A549 (cell line): Measurements from ENCODE around the gene CFAP161. TPM values are rescaled to one million over a fixed set of nuclear protein-coding genes. Genes with fewer than 3 reads are reported as not detected.

Experiments
- ATAC-seq, 2 experiments: fragments of 200-7000 bp in 1 of 2; fragments of >200 bp in 1 of 2; cut with Nextera tagmentation in 1 of 2; cut with Tn5 transposase in 1 of 2; 3 replicates each; pipeline versions ENCODE4 v1.8.0 to v1.9.1; 2018 to 2020; ENCODE audit warnings: mild to moderate bottlenecking in 1 of 2, moderate library complexity in 1 of 2
- CTCF ChIA-PET: fragments of 300-600 bp; sonication (Branson Sonifier 250); formaldehyde crosslinking; extraction: SDS; loops from one replicate; lab custom pipeline; 2021; ENCODE audit warnings: antibody characterized with exemption, inconsistent platforms; lab: Yijun Ruan, JAX
- POLR2A ChIA-PET: fragments of 350-600 bp; formaldehyde crosslinking; extraction: SDS; loops from one replicate; lab custom pipeline; 2021; ENCODE audit warnings: antibody characterized with exemption, inconsistent platforms; lab: Yijun Ruan, JAX
- DNase-seq, 2 experiments: peaks; one replicate each; pipeline versions ENCODE4 v3.0.0 to v3.0.0-alpha.2; 2011 to 2016; ENCODE audit warnings: low read depth in 1 of 2, low spot score in 1 of 2
- FAIRE-seq: peaks from 2 replicates; lab custom pipeline; 2011; peaks lifted over from hg19 to GRCh38; lab: Jason Lieb, UNC
- H3K27ac ChIP-seq, 2 experiments: fragments of >200 bp; sonication (Bioruptor Twin); formaldehyde crosslinking; 3 replicates each; pipeline ENCODE4 v1.5.1; 2016 to 2017
- H3K4me1 ChIP-seq: fragments of >200 bp; sonication (Bioruptor Twin); formaldehyde crosslinking; 3 replicates; pipeline ENCODE4 v1.6.1; 2016
- H3K4me2 ChIP-seq: fragments of >200 bp; sonication (Bioruptor Twin); formaldehyde crosslinking; 3 replicates; pipeline ENCODE4 v1.6.1; 2016
- H3K4me3 ChIP-seq: fragments of >200 bp; sonication (Bioruptor Twin); formaldehyde crosslinking; 3 replicates; pipeline ENCODE4 v1.5.1; 2016
- H3K9me3 ChIP-seq: fragments of >200 bp; sonication (Bioruptor Twin); formaldehyde crosslinking; 3 replicates; pipeline ENCODE4 v1.6.1; 2016
- ATOH8 ChIP-seq: fragments of 250-450 bp; sonication (Bioruptor Pico); IDR thresholded peaks from 2 replicates; pipeline ENCODE4 v1.5.0; 2020; ENCODE audit warnings: low read depth, mild to moderate bottlenecking, moderate library complexity
- CBX2 ChIP-seq: fragments of 200-600 bp; sonication (generic); IDR thresholded peaks from 2 replicates; pipeline ENCODE4 v1.6.1; 2016; ENCODE audit warnings: low read depth, mild to moderate bottlenecking, borderline replicate concordance
- CEBPB ChIP-seq, 2 experiments: fragments of >200 bp in 1 of 2; sonication (Bioruptor Twin) in 1 of 2; formaldehyde crosslinking in 1 of 2; IDR thresholded peaks; 2 replicates each; pipeline ENCODE4 v1.6.1; 2012 to 2016
- CHD2 ChIP-seq: fragments of 150-350 bp; IDR thresholded peaks from 2 replicates; pipeline ENCODE4 v1.6.1; 2014; ENCODE audit warnings: low read length; ENCODE audit not compliant: partially characterized antibody
- CTCF ChIP-seq: fragments of >200 bp; sonication (Bioruptor Twin); formaldehyde crosslinking; IDR thresholded peaks from 3 replicates; pipeline ENCODE4 v1.5.1; 2016
- E2F6 ChIP-seq: IDR thresholded peaks from 2 replicates; pipeline ENCODE4 v1.6.1; 2012; ENCODE audit warnings: low read depth, borderline replicate concordance
- EHMT2 ChIP-seq: fragments of 200-600 bp; sonication (generic); IDR thresholded peaks from 2 replicates; pipeline ENCODE4 v1.6.1; 2016; ENCODE audit warnings: antibody characterized with exemption, low read depth, mild to moderate bottlenecking, moderate library complexity
- ESRRA ChIP-seq: fragments of 150-350 bp; IDR thresholded peaks from 2 replicates; pipeline ENCODE4 v1.6.1; 2014; ENCODE audit warnings: mild to moderate bottlenecking, low read length, borderline replicate concordance
- GATA3 ChIP-seq: IDR thresholded peaks from 2 replicates; pipeline ENCODE4 v1.6.1; 2012; ENCODE audit warnings: borderline replicate concordance
- HES2 ChIP-seq: fragments of >200 bp; sonication (Bioruptor Twin); formaldehyde crosslinking; IDR thresholded peaks from 2 replicates; pipeline ENCODE4 v1.6.1; 2016
- HOXA7 ChIP-seq: fragments of 250-450 bp; sonication (Bioruptor Pico); IDR thresholded peaks from 2 replicates; pipeline ENCODE4 v1.5.0; 2020; ENCODE audit warnings: mild to moderate bottlenecking, moderate library complexity
- KDM1A ChIP-seq: fragments of 200-600 bp; sonication (generic); IDR thresholded peaks from 2 replicates; pipeline ENCODE4 v1.6.1; 2016; ENCODE audit warnings: low read depth, mild to moderate bottlenecking
- MAZ ChIP-seq: fragments of 150-350 bp; IDR thresholded peaks from 2 replicates; pipeline ENCODE4 v1.6.1; 2014; ENCODE audit warnings: antibody characterized with exemption, low read depth, low read length, borderline replicate concordance
- NR3C1 ChIP-seq: fragments of >200 bp; sonication (Bioruptor Twin); formaldehyde crosslinking; IDR thresholded peaks from 3 replicates; pipeline ENCODE4 v1.6.1; 2017
- PHF8 ChIP-seq: fragments of 200-600 bp; sonication (generic); IDR thresholded peaks from 2 replicates; pipeline ENCODE4 v1.6.1; 2016; ENCODE audit warnings: low read depth, mild to moderate bottlenecking, antibody characterized with exemption, moderate library complexity, borderline replicate concordance
- POLR2AphosphoS2 ChIP-seq: conservative IDR thresholded peaks from 2 replicates; pipeline ENCODE4 v1.6.1; 2012; ENCODE audit warnings: low read length, improper control_type of control experiment, inconsistent platforms
- RAD21 ChIP-seq, 2 experiments: fragments of >200 bp in 1 of 2; sonication (Bioruptor Twin) in 1 of 2; formaldehyde crosslinking in 1 of 2; IDR thresholded peaks in 1 of 2; conservative IDR thresholded peaks in 1 of 2; 2 replicates in 1 of 2; 3 replicates in 1 of 2; pipeline ENCODE4 v1.6.1; 2012 to 2018; ENCODE audit warnings: inconsistent platforms in 1 of 2
- RARB ChIP-seq: fragments of 250-450 bp; sonication (Bioruptor Pico); IDR thresholded peaks from 2 replicates; pipeline ENCODE4 v1.8.0; 2021; ENCODE audit warnings: mild to moderate bottlenecking, moderate library complexity
- RCOR1 ChIP-seq: fragments of 150-350 bp; IDR thresholded peaks from 2 replicates; pipeline ENCODE4 v1.6.1; 2014; ENCODE audit warnings: antibody characterized with exemption, low read length, low read depth
- SMC3 ChIP-seq: fragments of >200 bp; sonication (Bioruptor Twin); formaldehyde crosslinking; IDR thresholded peaks from 3 replicates; pipeline ENCODE4 v1.6.1; 2018; ENCODE audit warnings: inconsistent platforms
- SREBF2 ChIP-seq: fragments of 450-650 bp; IDR thresholded peaks from 2 replicates; pipeline ENCODE4 v1.6.1; 2014; ENCODE audit warnings: mild to moderate bottlenecking, moderate library complexity
- TFCP2L1 ChIP-seq: fragments of 250-450 bp; sonication (Bioruptor Pico); IDR thresholded peaks from 2 replicates; pipeline ENCODE4 v1.5.0; 2021; ENCODE audit warnings: mild to moderate bottlenecking
- ZC3H11A ChIP-seq: fragments of 450-650 bp; IDR thresholded peaks from 2 replicates; pipeline ENCODE4 v1.6.1; 2014; ENCODE audit warnings: antibody characterized with exemption, mild to moderate bottlenecking
- ZSCAN20 ChIP-seq: fragments of 250-450 bp; sonication (Bioruptor Pico); IDR thresholded peaks from 2 replicates; pipeline ENCODE4 v1.8.0; 2022; ENCODE audit warnings: mild to moderate bottlenecking, moderate library complexity
- WGBS: methylation state at CpG from one replicate; pipeline ENCODE4 v1.1.6; 2017; ENCODE audit errors: missing lambda C conversion rate; 5-methylcytosine and 5-hydroxymethylcytosine counted together
- polyA plus RNA-seq, 4 experiments: library from polyadenylated mRNA; depleted of rRNA in 3 of 4; stranded (reverse); fragments of >200 nt; fragmentation: RNase III in 1 of 4; extraction: RNeasy Plus Mini Kit Qiagen cat#74134 plus additional on column Dnase treatment in 1 of 4; gene quantifications; 2 replicates in 3 of 4; 3 replicates in 1 of 4; pipeline ENCODE4 v1.2.3, GENCODE V29; 2011 to 2017

The CFAP161 gene
- polyA plus RNA-seq, 2 of the 4 experiments (the other 2 are of a cell fraction) = not detected

- ATAC-seq = no peak
Observed at GRCh38 chr15:81105545-81105944, 28.5 kb upstream of the CFAP161 start.

GRCh38 chr15:81106560-81106959, 27.5 kb upstream of the CFAP161 start:
- 35% methylated on average over 6 of the region's 6 CpGs for WGBS
- peak; percentile 59 for FAIRE-seq

More at GRCh38 chr15:81105545-81105944, 28.5 kb upstream of the CFAP161 start:
- CTCF ChIA-PET = interaction anchor here (0.6 to 10.1 kb wide), 14 partner anchors 9 to 977 kb away, joined by 3 to 243 read pairs (median 5); no protein-coding TSS in a partner anchor
- FAIRE-seq (no peak), DNase-seq (no peak)
- Histone ChIP-seq H3K4me2 (no peak overlapping the region), H3K4me3 (no peak overlapping the region), H3K9me3 (no peaks in the 10 kb centered on the region), H3K4me1 (no peaks in the 10 kb centered on the region), H3K27ac (no peak overlapping the region)
- TF ChIP-seq HOXA7 (CRISPR knock-in tag) = no peak
- TF ChIP-seq E2F6 = no peak
- TF ChIP-seq CHD2 = no peak
- no peak for TF ChIP-seq HES2
- no peak for TF ChIP-seq PHF8
- TF ChIP-seq ESRRA = no peak
- no peak for TF ChIP-seq ZSCAN20 (CRISPR knock-in tag)
- no peak for TF ChIP-seq EHMT2
- no peak for TF ChIP-seq CBX2
- no peak for TF ChIP-seq ATOH8 (CRISPR knock-in tag)
- no peak for TF ChIP-seq KDM1A
- TF ChIP-seq MAZ = no peak
- no peak for TF ChIP-seq NR3C1
- TF ChIP-seq RARB (CRISPR knock-in tag) = no peak
- TF ChIP-seq POLR2AphosphoS2 = no peak
- no peak for TF ChIP-seq RCOR1
- TF ChIP-seq ZC3H11A = no peak
- no peak for TF ChIP-seq SREBF2
- no peak for TF ChIP-seq TFCP2L1
- POLR2A ChIA-PET = no interaction called here
- WGBS = 4% methylated on average over 4 of the region's 4 CpGs

More at GRCh38 chr15:81106560-81106959, 27.5 kb upstream of the CFAP161 start:
- ChIA-PET POLR2A (interaction anchor here (1.0 kb wide), 1 partner anchor 160 kb away, joined by 8 read pairs; no protein-coding TSS in a partner anchor), CTCF (interaction anchor here (0.6 to 10.1 kb wide), 25 partner anchors 9 to 330 kb away, joined by 3 to 243 read pairs (median 4); partner anchors contain the start of gene TMC3)
- DNase-seq (peak; percentile 61 to 64), ATAC-seq (peak; percentile 62 to 83)
- no peak overlapping the region for H3K27ac ChIP-seq
- H3K4me1 ChIP-seq = no peaks in the 10 kb centered on the region
- peak; percentile 73 for TF ChIP-seq CTCF
- TF ChIP-seq CEBPB (IDR thresholded peaks at IDR 0.05) = peak in 1 of 2 experiments; percentile 41; a peak in 1 of 4 replicates
- peak; percentile 74 for TF ChIP-seq SMC3
- TF ChIP-seq RAD21 (conservative IDR thresholded peaks at IDR 0.05 in 1 of 2, IDR thresholded peaks at IDR 0.05 in 1 of 2) = peak; percentile 75 to 81
- no peak for TF ChIP-seq GATA3
- no peak for TF ChIP-seq CHD2
- no peak overlapping the region for H3K4me2 ChIP-seq
- H3K4me3 ChIP-seq = no peak overlapping the region
- no peaks in the 10 kb centered on the region for H3K9me3 ChIP-seq
